Measurements from ENCODE around the gene SPAG9. TPM values are rescaled to one million over a fixed set of nuclear protein-coding genes. Genes with fewer than 3 reads are reported as not detected.

The SPAG9 gene
- total and polyA plus RNA-seq, 2 of the 8 experiments (the other 6 are each of a cell fraction or from before 2014, with no cell fraction given) = 9.8 to 63.8 TPM

- POLR2A ChIA-PET (ENCODE audit: partially characterized antibody) = interaction anchor here (21.0 kb wide), 1 partner anchor 89 kb away, joined by 308 read pairs; the partner anchor contains the start of gene TOB1
- WGBS, 2 experiments (ENCODE audit: extremely low coverage in 1 of 2, insufficient coverage in 1 of 2, insufficient read length in 1 of 2, insufficient replicate concordance in 2 of 2, low coverage in 1 of 2, low lambda C conversion rate in 2 of 2, missing lambda C conversion rate in 1 of 2) = 88% methylated on average over 5 of the region's 5 CpGs; no CpG with 5 or more reads in 1 of the 2 experiments
Measured at GRCh38 chr17:50952013-50952412, 168.7 kb downstream of the SPAG9 start.

More at GRCh38 chr17:50952013-50952412, 168.7 kb downstream of the SPAG9 start:
- no peaks in the 10 kb centered on the region for H3K9me3 ChIP-seq (ENCODE audit: insufficient read depth in 2 of 2, low read depth in 1 of 2, low read length in 1 of 2)
- no peaks in the 10 kb centered on the region for H3K79me1 ChIP-seq (ENCODE audit: low read depth, low read length)
- no peak overlapping the region for H3K56ac ChIP-seq (replicated peaks; ENCODE audit: insufficient read length, low read depth, low read length)
- H3K23me2 ChIP-seq (ENCODE audit: low read depth, low read length) = no peaks in the 10 kb centered on the region
- no peak overlapping the region for H2AK5ac ChIP-seq (ENCODE audit: low read depth, low read length)
- peak overlapping the region; percentile 55; the same call in 1 of the 2 replicates for H2BK20ac ChIP-seq (ENCODE audit: low read length)
- peak overlapping the region; percentile 82 for H4K91ac ChIP-seq (replicated peaks; ENCODE audit: insufficient read length, low read length)
- peak overlapping the region; percentile 97; the same call in 1 of the 2 replicates for H2BK12ac ChIP-seq (ENCODE audit: low read depth, low read length)
- CTCF ChIA-PET (ENCODE audit: partially characterized antibody) = interaction anchor here (0.6 to 21.7 kb wide), 9 partner anchors 13 to 191 kb away, joined by 3 to 735 read pairs (median 3); partner anchors contain the start of gene TOB1
- H3K4ac ChIP-seq (replicated peaks; ENCODE audit: insufficient read length, low read depth, low read length) = no peak overlapping the region
- no peak overlapping the region for H3K4me3 ChIP-seq (ENCODE audit: extremely low read depth in 1 of 4, insufficient read depth in 2 of 4, low read depth in 3 of 4, low read length in 4 of 4)
- no peak overlapping the region for H3K14ac ChIP-seq (ENCODE audit: insufficient read length)
- H2BK5ac ChIP-seq (ENCODE audit: low read depth, low read length) = 0 out of 2 replicates have a peak overlapping the region, but pooled peaks have one; percentile 61
- H4K8ac ChIP-seq (ENCODE audit: extremely low read depth, insufficient read depth, low read length) = no peak overlapping the region
- no peak overlapping the region for H3K27ac ChIP-seq (ENCODE audit: low read depth, low read length)
- H3K4me1 ChIP-seq (replicated peaks in 1 of 4; ENCODE audit: control insufficient read depth in 3 of 4, insufficient read depth in 4 of 4, low read length in 3 of 4) = peaks cover 3 to 34% (median 22%) of the 10 kb centered on the region in 4 experiments
- no peak overlapping the region for H3K4me2 ChIP-seq (ENCODE audit: insufficient read depth in 1 of 2, low read depth in 2 of 2, low read length in 2 of 2)
- FAIRE-seq = no peak
- peak in 1 of 2 experiments; percentile 39 for DNase-seq (ENCODE audit: low read depth in 1 of 2, low spot score in 2 of 2)
- no peaks in the 10 kb centered on the region for H3K27me3 ChIP-seq (replicated peaks in 1 of 4; ENCODE audit: control insufficient read depth in 3 of 4, extremely low read depth in 1 of 4, insufficient read depth in 3 of 4, low read length in 3 of 4)
- no peaks in the 10 kb centered on the region for H3K36me3 ChIP-seq (ENCODE audit: control insufficient read depth in 2 of 4, insufficient read depth in 4 of 4, low read length in 3 of 4)
- H2AFZ ChIP-seq (ENCODE audit: low read length) = no peak overlapping the region
- TF ChIP-seq SUZ12 (IDR thresholded peaks at IDR 0.05; ENCODE audit: low read length) = no peak
- TF ChIP-seq KDM1A (IDR thresholded peaks at IDR 0.05; ENCODE audit: borderline replicate concordance, low read length) = no peak
- no peak for TF ChIP-seq SAP30 (IDR thresholded peaks at IDR 0.05; ENCODE audit: insufficient read depth, insufficient replicate concordance, low read length)
- no peaks in the 10 kb centered on the region for H3K79me2 ChIP-seq (ENCODE audit: control insufficient read depth in 1 of 2, insufficient read depth in 2 of 2, low read length in 2 of 2)
- no peak overlapping the region for H2BK120ac ChIP-seq (replicated peaks; ENCODE audit: low read depth, low read length)
- no peak overlapping the region for H3K23ac ChIP-seq (ENCODE audit: insufficient read length)
- no peaks in the 10 kb centered on the region for H4K20me1 ChIP-seq (replicated peaks in 1 of 2; ENCODE audit: control insufficient read depth in 1 of 2, insufficient read depth in 2 of 2, low read length in 2 of 2)
- 0 out of 2 replicates have a peak overlapping the region, but pooled peaks have one; percentile 16 for H3K18ac ChIP-seq (ENCODE audit: extremely low read depth, low read length)
- peak overlapping the region; percentile 83 for H2BK15ac ChIP-seq (ENCODE audit: low read length)
- no peak overlapping the region for H4K5ac ChIP-seq (ENCODE audit: insufficient read length, low read depth, low read length)
- no peak overlapping the region for H3K9ac ChIP-seq (replicated peaks in 1 of 4; ENCODE audit: extremely low read depth in 1 of 4, low read depth in 3 of 4, low read length in 3 of 4)

Data from H1 (cell line).